Measurements from ENCODE around the gene ZNF534. TPM values are rescaled to one million over a fixed set of nuclear protein-coding genes. Genes with fewer than 3 reads are reported as not detected.

Gene ZNF534
- not detected in 5 replicates for total RNA-seq (2022; extraction: Qiagen RNA extraction; ENCODE audit: low read depth)

DNA sequence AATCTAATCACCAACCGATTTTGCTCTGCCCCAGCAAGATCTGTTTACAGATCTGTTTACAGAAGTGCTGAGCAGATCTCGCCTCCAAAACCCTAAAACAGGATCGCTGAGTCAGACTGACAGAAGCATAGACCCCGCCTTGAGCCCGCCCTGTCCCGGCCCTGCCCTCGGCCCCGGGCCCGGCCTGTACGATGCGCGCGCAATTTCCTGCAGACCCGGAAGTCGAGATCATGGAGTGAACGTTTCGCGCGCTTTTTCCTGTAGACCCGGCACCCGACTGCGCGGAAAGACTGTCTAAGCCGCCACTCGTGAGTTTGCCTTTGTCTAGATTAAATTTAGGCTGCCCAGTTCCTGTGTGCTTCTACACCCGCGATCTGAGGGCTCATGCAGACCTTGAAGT lies at the start of gene ZNF534:
Gene ZNF534 (plus strand): TSS at position 212 of the 400 bp plus-strand sequence. CDS start 2,327 bp downstream, outside the sequence.

DNA sequence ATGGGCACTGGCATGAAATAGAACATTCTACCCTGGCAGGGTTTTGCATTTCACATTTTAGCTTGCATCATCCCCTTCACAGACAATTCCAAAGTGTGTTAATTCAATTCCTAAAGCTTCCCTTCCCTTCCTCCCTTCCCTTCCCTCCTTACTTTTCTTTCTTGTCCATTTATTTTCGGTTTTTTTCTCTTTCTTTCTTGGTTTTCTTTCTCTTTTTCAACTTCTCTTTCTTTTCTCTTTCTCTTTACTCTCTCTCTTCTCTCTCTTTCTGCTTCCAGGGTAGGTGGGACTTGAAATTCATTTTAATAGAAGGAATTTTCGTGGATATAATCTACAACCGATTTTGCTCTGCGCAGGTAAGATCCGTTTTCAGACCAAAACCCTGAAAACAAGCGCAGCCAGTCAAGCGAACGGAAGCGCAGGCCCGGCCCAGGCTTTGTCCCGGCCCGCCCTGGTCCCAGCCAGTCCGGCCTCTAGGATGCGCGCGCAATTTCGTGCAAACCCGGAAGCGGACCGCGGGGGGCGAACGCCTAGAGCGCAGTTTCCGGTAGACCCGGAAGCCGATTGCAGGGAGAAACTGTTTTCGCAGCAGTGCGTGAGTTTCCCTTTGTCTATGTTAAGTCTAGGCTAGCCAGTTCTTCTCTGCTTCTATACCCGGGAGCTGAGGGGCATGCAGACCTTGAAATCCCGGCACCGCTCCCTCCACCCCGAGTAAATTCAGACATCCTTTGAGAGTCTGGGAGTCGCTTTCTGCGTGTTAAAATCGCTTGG lies 31.5 kb upstream of the ZNF534 start, which contains the start of gene ZNF528:
Gene ZNF528 (plus strand): TSS at position 540 of the 771 bp plus-strand sequence. CDS start 4,165 bp downstream, outside the sequence.

DNA sequence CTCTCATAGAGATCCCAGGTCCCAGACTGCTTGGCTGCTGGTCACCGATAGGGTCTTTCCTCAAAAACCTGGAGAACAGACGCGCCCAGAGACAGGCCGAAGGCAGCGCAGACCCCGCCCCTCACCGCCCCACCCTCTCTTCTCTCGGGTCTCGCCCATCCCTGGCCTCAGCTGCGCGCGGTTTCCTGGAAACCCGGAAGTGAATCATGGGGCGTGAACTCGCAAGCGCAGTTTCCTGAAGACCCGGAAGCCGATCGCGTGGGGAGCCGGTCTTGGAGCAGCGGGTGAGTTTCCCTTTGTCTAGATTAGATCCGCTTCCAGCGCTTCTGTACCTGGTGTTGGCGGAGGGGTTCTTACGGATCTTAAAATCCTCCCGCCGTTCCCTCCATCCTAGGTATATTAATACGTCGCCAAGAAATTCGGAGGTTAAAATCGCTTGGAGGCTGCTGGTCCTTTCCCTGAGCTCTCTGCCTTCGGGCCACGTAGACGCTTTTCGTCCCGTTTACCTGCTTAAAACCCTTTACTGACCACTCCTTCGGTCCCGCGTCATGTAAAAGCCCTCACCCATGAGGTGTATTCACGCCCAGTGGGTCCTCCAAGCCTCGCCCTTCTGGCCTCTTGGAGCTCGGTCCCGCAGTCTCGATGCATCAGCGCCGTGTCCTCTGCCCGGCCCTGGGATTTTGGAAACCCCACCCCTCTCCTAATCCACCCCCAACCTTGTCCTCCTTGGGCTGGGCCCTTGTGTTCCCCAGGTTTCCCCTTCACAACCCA lies 24.6 kb downstream of the ZNF534 start, which contains the start of gene ZNF578:
Gene ZNF578 (plus strand): TSS at position 230 of the 771 bp plus-strand sequence. CDS start 48,293 bp downstream, outside the sequence.

Other genes with a start within 250 kb of the ZNF534 start
- gene PPP2R1A, start 239.1 kb upstream of the ZNF534 start, total RNA-seq (2022; extraction: Qiagen RNA extraction; ENCODE audit: low read depth): 169 to 313 TPM (median 298 TPM) in 5 replicates
- 6.5 to 11.9 TPM (median 8.5 TPM) in 5 replicates for gene ZNF766, start 159.6 kb upstream of the ZNF534 start, total RNA-seq (2022; extraction: Qiagen RNA extraction; ENCODE audit: low read depth)
- 7.5 to 20.9 TPM (median 18.0 TPM) in 5 replicates for gene ZNF480, start 132.0 kb upstream of the ZNF534 start, total RNA-seq (2022; extraction: Qiagen RNA extraction; ENCODE audit: low read depth)
- not detected in 5 replicates for gene ZNF610, start 92.9 kb upstream of the ZNF534 start, total RNA-seq (2022; extraction: Qiagen RNA extraction; ENCODE audit: low read depth)
- gene ZNF880, start 59.2 kb upstream of the ZNF534 start, total RNA-seq (2022; extraction: Qiagen RNA extraction; ENCODE audit: low read depth): 0.89 to 1.4 TPM (median 1.1 TPM) in 5 replicates
- 0.15 to 0.50 TPM (median 0.31 TPM) in 5 replicates for gene ZNF528, start 31.3 kb upstream of the ZNF534 start, total RNA-seq (2022; extraction: Qiagen RNA extraction; ENCODE audit: low read depth)
- not detected in 5 replicates for gene ZNF578, start 24.4 kb downstream of the ZNF534 start, total RNA-seq (2022; extraction: Qiagen RNA extraction; ENCODE audit: low read depth)
- 0.03 to 0.65 TPM (median 0.17 TPM) in 4 of 5 replicates, not detected in the other for gene ZNF808, start 98.5 kb downstream of the ZNF534 start, total RNA-seq (2022; extraction: Qiagen RNA extraction; ENCODE audit: low read depth)
- gene ZNF701, start 141.1 kb downstream of the ZNF534 start, total RNA-seq (2022; extraction: Qiagen RNA extraction; ENCODE audit: low read depth): 0.04 to 0.17 TPM (median 0.14 TPM) in 4 of 5 replicates, not detected in the other
- 0.07 to 0.28 TPM (median 0.17 TPM) in 4 of 5 replicates, not detected in the other for gene ZNF83, start 209.2 kb downstream of the ZNF534 start, total RNA-seq (2022; extraction: Qiagen RNA extraction; ENCODE audit: low read depth)

Data from A549 treated with CpdA at 1 μM for 4 hours (cell line).